Measurements from ENCODE around the gene RNF150.

RNF150 gene

DNA sequence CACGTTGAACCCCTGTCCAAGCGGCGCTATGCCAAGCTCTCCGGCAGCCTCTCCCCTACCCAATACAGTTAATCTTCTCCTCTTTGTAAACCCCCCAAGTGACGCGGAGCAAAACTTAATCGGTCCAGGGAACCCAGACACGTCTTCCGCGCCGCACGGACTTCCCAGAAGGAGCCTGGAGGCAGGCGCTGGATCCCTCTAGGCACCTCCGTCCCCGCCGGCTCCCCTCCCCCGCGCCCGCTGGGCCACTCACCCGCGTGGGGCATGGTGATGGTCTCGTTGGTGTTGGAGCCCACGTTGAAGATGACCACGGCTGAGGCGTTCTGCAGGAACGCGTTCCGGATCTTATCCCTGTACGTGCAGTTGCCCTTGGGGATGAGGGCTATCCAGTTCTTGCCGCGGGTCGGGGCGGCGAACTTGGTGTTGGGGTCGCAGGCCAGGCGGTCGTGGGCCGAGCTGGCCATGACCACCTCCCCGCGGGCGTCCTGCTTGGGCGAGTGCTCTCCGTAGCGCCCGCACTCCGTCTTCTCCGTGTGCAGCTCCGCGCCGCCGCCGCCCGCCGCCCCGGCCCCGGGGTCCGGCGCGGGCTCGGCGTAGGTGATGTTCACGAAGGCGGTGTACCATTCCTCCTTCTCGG, 1.1 kb downstream of the RNF150 start:
- Histone ChIP-seq H3K36me3 (ENCODE audit: control insufficient read depth in 2 of 2, insufficient read depth in 2 of 2, low read length in 2 of 2) (no peaks in the 10 kb centered on the region), H3K4me1 (ENCODE audit: control insufficient read depth in 2 of 2, insufficient read depth in 2 of 2, low read length in 2 of 2) (no peaks in the 10 kb centered on the region), H3K4me3 (ENCODE audit: low read length in 2 of 2) (peak overlapping the region; percentile 62 to 67), H3K27ac (ENCODE audit: low read depth in 2 of 2, low read length in 2 of 2) (peak overlapping the region in 1 of 2 donors; percentile 24), H3K9me3 (ENCODE audit: control insufficient read depth in 2 of 2, low read length in 2 of 2) (no peaks in the 10 kb centered on the region), H3K9ac (ENCODE audit: low read depth in 1 of 2, low read length in 2 of 2) (peak overlapping the region in 1 of 2 donors; percentile 43), H3K27me3 (ENCODE audit: control insufficient read depth in 2 of 2, insufficient read depth in 2 of 2, low read length in 2 of 2) (peaks cover 8 to 24% of the 10 kb centered on the region in 2 donors)

DNA sequence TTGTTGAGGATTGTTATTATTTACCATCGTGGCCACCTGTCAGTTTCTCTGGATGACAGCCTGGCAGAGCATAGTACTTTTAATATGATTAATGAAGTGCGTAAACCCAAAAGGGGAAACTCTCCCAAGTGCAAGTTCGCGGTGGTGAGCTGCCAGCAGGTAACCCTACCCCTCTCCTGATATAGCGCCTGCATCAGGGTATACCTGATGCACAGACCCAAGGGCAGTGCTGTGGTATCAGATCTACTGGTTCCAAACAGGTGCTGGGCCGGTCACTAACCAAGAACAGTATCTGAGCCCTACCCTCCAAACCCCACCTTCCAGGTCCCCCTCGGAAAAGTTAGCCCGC, 1.6 kb downstream of the RNF150 start:
- Histone ChIP-seq H3K36me3 (ENCODE audit: control insufficient read depth in 2 of 2, insufficient read depth in 2 of 2, low read length in 2 of 2) (no peaks in the 10 kb centered on the region), H3K9ac (ENCODE audit: low read depth in 1 of 2, low read length in 2 of 2) (no peak overlapping the region), H3K27me3 (ENCODE audit: control insufficient read depth in 2 of 2, insufficient read depth in 2 of 2, low read length in 2 of 2) (peaks cover 8 to 24% of the 10 kb centered on the region in 2 donors), H3K4me1 (ENCODE audit: control insufficient read depth in 2 of 2, insufficient read depth in 2 of 2, low read length in 2 of 2) (no peaks in the 10 kb centered on the region), H3K4me3 (ENCODE audit: low read length in 2 of 2) (peak overlapping the region; percentile 62 to 67), H3K27ac (ENCODE audit: low read depth in 2 of 2, low read length in 2 of 2) (no peak overlapping the region), H3K9me3 (ENCODE audit: control insufficient read depth in 2 of 2, low read length in 2 of 2) (no peaks in the 10 kb centered on the region)

DNA sequence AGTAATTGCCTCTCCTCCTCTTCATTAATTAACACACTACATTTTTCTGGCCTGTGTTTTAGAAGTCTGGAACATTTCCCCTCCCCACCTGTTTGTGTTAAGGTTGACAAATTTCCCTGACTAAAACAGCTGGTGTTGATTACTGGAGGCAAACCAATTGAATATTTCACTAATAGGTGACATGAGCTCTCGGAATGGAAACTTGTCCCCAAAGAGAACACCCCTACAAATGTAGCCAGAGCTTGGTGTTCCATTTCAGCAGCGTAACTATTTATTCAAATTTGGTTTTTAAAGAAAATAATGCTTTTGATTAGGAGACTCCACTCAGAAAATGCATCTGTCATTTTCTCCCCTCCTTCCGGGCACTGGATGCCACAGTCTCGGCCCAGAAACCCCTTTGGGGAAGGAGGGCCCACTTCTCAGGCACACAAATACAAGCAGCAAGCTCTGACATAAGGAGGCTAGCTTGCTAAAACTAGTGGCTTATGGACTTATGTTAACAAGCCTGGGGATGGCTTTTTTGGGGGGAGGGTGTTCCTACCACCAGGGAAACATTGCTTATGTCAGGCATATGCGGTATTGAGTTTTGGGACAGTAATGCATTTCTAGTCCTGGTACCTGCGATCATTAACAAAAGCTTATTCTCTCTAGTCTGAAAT, 2.2 kb downstream of the RNF150 start:
- Histone ChIP-seq H3K27me3 (ENCODE audit: control insufficient read depth in 2 of 2, insufficient read depth in 2 of 2, low read length in 2 of 2) (peaks cover 8 to 24% of the 10 kb centered on the region in 2 donors), H3K4me3 (ENCODE audit: low read length in 2 of 2) (peak overlapping the region in 1 of 2 donors; percentile 67), H3K9ac (ENCODE audit: low read depth in 1 of 2, low read length in 2 of 2) (no peak overlapping the region), H3K9me3 (ENCODE audit: control insufficient read depth in 2 of 2, low read length in 2 of 2) (no peaks in the 10 kb centered on the region), H3K36me3 (ENCODE audit: control insufficient read depth in 2 of 2, insufficient read depth in 2 of 2, low read length in 2 of 2) (no peaks in the 10 kb centered on the region), H3K4me1 (ENCODE audit: control insufficient read depth in 2 of 2, insufficient read depth in 2 of 2, low read length in 2 of 2) (no peaks in the 10 kb centered on the region), H3K27ac (ENCODE audit: low read depth in 2 of 2, low read length in 2 of 2) (no peak overlapping the region)

DNA sequence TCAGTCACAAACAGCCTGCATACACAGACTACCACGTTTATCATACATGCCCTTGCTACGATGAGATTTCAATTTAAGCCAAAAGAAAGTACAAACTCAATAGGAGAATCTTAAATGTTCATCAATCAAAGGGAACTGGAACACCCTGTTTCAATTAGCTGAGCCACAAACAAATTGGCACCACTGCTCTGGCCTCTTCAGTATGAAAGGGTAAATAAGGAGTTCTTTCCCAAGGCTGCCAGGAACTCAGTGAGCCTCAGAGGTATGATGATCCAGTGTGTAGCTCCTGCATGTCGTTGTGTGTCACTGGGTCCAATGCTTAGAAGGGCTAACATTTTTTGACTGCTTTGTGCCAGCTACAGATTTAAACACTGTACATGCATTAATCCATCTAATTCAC, 5.4 kb downstream of the RNF150 start:
- H3K4me3 ChIP-seq (ENCODE audit: low read length in 2 of 2) = no peak overlapping the region
- no peaks in the 10 kb centered on the region for H3K36me3 ChIP-seq (ENCODE audit: control insufficient read depth in 2 of 2, insufficient read depth in 2 of 2, low read length in 2 of 2)
- H3K27me3 ChIP-seq (ENCODE audit: control insufficient read depth in 2 of 2, insufficient read depth in 2 of 2, low read length in 2 of 2) = peaks cover 0 to 6% of the 10 kb centered on the region in 2 donors
- no peak overlapping the region for H3K27ac ChIP-seq (ENCODE audit: low read depth in 2 of 2, low read length in 2 of 2)
- no peaks in the 10 kb centered on the region for H3K9me3 ChIP-seq (ENCODE audit: control insufficient read depth in 2 of 2, low read length in 2 of 2)
- H3K9ac ChIP-seq (ENCODE audit: low read depth in 1 of 2, low read length in 2 of 2) = no peak overlapping the region
- H3K4me1 ChIP-seq (ENCODE audit: control insufficient read depth in 2 of 2, insufficient read depth in 2 of 2, low read length in 2 of 2) = no peaks in the 10 kb centered on the region

DNA sequence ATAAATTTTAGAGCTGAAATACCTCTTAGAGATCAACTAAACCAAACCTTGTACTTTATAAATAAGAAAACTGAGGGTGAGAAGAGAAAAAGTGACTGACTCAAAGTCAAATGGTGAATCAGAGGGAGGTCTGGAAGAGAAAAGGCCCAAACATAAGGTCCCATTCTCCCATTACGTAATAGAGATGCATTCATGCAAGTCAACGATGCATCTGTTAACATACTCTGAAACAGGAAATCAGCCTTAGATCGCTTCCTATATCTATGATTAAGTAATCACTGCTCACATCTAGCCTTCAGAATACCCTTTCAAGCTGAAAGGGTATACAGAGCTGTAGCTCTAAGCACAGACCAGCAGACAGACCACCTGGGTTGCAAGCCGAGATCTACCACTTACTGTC, 6.5 kb downstream of the RNF150 start:
- Histone ChIP-seq H3K36me3 (ENCODE audit: control insufficient read depth in 2 of 2, insufficient read depth in 2 of 2, low read length in 2 of 2) (no peaks in the 10 kb centered on the region), H3K27ac (ENCODE audit: low read depth in 2 of 2, low read length in 2 of 2) (no peak overlapping the region), H3K9me3 (ENCODE audit: control insufficient read depth in 2 of 2, low read length in 2 of 2) (no peaks in the 10 kb centered on the region), H3K4me3 (ENCODE audit: low read length in 2 of 2) (no peak overlapping the region), H3K27me3 (ENCODE audit: control insufficient read depth in 2 of 2, insufficient read depth in 2 of 2, low read length in 2 of 2) (peaks cover 0 to 2% of the 10 kb centered on the region in 2 donors), H3K9ac (ENCODE audit: low read depth in 1 of 2, low read length in 2 of 2) (no peak overlapping the region), H3K4me1 (ENCODE audit: control insufficient read depth in 2 of 2, insufficient read depth in 2 of 2, low read length in 2 of 2) (no peaks in the 10 kb centered on the region)

DNA sequence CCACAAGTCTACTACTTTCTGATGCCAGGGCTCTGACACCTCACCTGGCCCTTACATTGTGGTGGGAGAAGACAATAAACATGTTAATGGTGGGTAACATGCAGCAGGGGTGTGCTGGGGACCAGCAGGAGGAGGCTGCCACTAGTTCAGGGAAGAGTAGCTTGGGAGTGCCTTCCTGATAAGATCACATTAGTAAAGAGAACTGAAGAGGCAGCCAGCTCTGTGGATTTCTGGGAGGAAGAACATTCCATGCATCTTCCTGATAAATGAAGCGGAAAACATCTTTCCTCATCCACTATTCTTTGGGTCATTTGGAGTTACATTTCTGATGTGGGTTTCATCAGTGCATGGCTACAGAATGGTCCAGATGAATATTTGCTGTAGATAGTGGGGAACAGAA, 9.0 kb downstream of the RNF150 start:
- no peaks in the 10 kb centered on the region for H3K36me3 ChIP-seq (ENCODE audit: control insufficient read depth in 2 of 2, insufficient read depth in 2 of 2, low read length in 2 of 2)
- no peak overlapping the region for H3K9ac ChIP-seq (ENCODE audit: low read depth in 1 of 2, low read length in 2 of 2)
- no peaks in the 10 kb centered on the region for H3K27me3 ChIP-seq (ENCODE audit: control insufficient read depth in 2 of 2, insufficient read depth in 2 of 2, low read length in 2 of 2)
- H3K9me3 ChIP-seq (ENCODE audit: control insufficient read depth in 2 of 2, low read length in 2 of 2) = no peaks in the 10 kb centered on the region
- no peaks in the 10 kb centered on the region for H3K4me1 ChIP-seq (ENCODE audit: control insufficient read depth in 2 of 2, insufficient read depth in 2 of 2, low read length in 2 of 2)
- no peak overlapping the region for H3K27ac ChIP-seq (ENCODE audit: low read depth in 2 of 2, low read length in 2 of 2)
- no peak overlapping the region for H3K4me3 ChIP-seq (ENCODE audit: low read length in 2 of 2)

DNA sequence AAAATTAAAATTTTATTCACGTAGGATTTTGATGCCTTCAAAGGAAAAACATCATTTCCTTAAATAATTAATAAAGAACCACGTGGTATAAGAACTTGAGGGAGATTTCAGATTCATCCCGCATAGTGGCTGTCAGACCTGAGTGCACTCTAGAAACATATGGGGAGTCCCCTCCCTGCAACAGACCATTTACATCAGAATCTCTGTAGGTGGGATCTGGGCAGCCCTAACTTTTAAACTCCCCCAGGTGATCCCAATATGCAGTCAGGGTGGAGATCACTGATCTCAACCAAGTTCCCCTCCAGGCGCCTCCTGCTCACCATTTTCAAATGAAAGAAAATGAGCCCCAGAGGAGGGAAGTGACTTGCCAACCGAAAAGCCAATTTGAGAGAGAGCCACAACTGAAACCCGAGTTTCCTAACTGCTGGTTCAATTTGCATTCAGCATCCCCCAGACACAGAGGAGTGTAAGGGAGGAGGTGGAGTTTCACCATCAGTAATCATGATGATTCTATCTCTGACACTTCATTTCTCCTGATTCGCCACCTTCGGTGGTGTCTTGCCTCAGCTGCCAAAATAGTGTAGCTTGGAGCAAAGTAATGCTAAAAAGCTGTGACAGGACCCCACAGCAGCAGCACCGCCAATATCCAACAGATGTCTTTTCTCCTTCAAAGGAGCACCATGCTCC, 11.4 kb downstream of the RNF150 start:
- no peaks in the 10 kb centered on the region for H3K9me3 ChIP-seq (ENCODE audit: control insufficient read depth in 2 of 2, low read length in 2 of 2)
- H3K27ac ChIP-seq (ENCODE audit: low read depth in 2 of 2, low read length in 2 of 2) = no peak overlapping the region
- no peaks in the 10 kb centered on the region for H3K36me3 ChIP-seq (ENCODE audit: control insufficient read depth in 2 of 2, insufficient read depth in 2 of 2, low read length in 2 of 2)

DNA sequence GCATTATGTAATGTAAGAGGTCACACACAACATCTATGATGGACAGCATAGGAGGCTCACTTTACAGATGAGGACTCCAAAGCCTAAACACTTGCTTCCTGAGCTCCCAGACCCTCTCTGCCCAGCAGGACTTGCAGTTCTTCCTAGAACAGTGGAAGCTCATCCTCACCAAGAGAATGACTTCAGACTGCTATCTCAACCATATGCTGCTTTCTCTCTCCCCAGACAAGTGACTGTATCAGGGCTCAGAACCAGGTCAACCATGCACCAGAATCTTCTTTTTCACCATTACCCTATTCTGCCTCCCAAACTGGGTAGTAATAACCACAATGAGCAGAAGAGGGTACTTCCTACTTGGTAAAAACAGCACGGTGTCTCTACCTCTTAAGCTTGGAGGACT, 12.2 kb downstream of the RNF150 start:
- H3K9ac ChIP-seq (ENCODE audit: low read depth in 1 of 2, low read length in 2 of 2) = no peak overlapping the region
- H3K27me3 ChIP-seq (ENCODE audit: control insufficient read depth in 2 of 2, insufficient read depth in 2 of 2, low read length in 2 of 2) = no peaks in the 10 kb centered on the region
- no peaks in the 10 kb centered on the region for H3K4me1 ChIP-seq (ENCODE audit: control insufficient read depth in 2 of 2, insufficient read depth in 2 of 2, low read length in 2 of 2)
- no peak overlapping the region for H3K27ac ChIP-seq (ENCODE audit: low read depth in 2 of 2, low read length in 2 of 2)
- no peak overlapping the region for H3K4me3 ChIP-seq (ENCODE audit: low read length in 2 of 2)
- H3K9me3 ChIP-seq (ENCODE audit: control insufficient read depth in 2 of 2, low read length in 2 of 2) = no peaks in the 10 kb centered on the region
- H3K36me3 ChIP-seq (ENCODE audit: control insufficient read depth in 2 of 2, insufficient read depth in 2 of 2, low read length in 2 of 2) = no peaks in the 10 kb centered on the region

More for the DNA sequence above, 11.4 kb downstream of the RNF150 start:
- no peaks in the 10 kb centered on the region for H3K27me3 ChIP-seq (ENCODE audit: control insufficient read depth in 2 of 2, insufficient read depth in 2 of 2, low read length in 2 of 2)
- H3K9ac ChIP-seq (ENCODE audit: low read depth in 1 of 2, low read length in 2 of 2) = no peak overlapping the region
- H3K4me3 ChIP-seq (ENCODE audit: low read length in 2 of 2) = no peak overlapping the region
- no peaks in the 10 kb centered on the region for H3K4me1 ChIP-seq (ENCODE audit: control insufficient read depth in 2 of 2, insufficient read depth in 2 of 2, low read length in 2 of 2)

DNA sequence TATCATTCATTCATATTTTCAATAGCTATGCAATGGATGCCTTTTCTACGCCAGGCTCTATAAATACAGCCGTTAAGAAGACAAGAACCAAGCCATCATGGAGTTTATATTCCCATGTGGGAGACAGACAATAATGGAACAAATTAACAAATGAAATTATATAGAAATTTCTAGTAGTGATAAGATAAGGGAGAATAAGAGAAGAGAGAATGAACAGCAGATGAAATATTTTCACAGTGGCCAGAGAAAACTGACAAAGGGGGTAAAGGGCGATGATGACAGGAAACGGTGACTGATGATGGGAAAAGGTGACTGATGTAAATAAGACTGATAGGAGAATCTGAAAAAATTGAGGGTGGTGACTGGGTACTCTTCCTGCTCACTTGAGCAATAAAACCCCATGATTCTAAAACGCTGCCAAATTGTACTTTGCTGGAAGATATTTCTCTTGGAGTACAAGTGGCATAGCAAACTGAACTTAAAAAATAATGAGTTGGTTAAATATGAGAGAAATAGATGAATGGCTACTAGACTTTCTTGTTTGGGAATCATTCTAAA, 13.2 kb downstream of the RNF150 start:
- H3K27me3 ChIP-seq (ENCODE audit: control insufficient read depth in 2 of 2, insufficient read depth in 2 of 2, low read length in 2 of 2) = no peaks in the 10 kb centered on the region
- H3K36me3 ChIP-seq (ENCODE audit: control insufficient read depth in 2 of 2, insufficient read depth in 2 of 2, low read length in 2 of 2) = no peaks in the 10 kb centered on the region
- no peaks in the 10 kb centered on the region for H3K9me3 ChIP-seq (ENCODE audit: control insufficient read depth in 2 of 2, low read length in 2 of 2)
- no peaks in the 10 kb centered on the region for H3K4me1 ChIP-seq (ENCODE audit: control insufficient read depth in 2 of 2, insufficient read depth in 2 of 2, low read length in 2 of 2)
- H3K27ac ChIP-seq (ENCODE audit: low read depth in 2 of 2, low read length in 2 of 2) = no peak overlapping the region
- H3K9ac ChIP-seq (ENCODE audit: low read depth in 1 of 2, low read length in 2 of 2) = no peak overlapping the region
- H3K4me3 ChIP-seq (ENCODE audit: low read length in 2 of 2) = no peak overlapping the region

DNA sequence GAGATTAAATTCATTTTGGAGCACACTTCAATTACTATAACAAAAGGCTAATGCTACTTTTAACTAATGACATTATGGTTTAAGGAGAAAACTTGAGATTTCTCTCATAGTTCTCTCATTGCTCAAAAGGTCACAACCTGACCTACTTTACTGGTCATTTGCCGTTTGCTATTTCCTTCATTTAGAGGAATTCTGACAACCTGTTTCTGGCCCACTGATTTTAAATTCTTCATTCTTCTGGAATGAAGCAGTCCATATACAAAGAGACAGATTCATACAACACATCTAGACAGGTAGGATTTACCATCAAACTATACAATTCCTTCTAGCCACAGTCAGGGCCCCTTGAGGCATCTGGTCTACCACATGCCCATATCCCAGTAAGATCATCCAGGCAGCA, 14.2 kb downstream of the RNF150 start:
- H3K27me3 ChIP-seq (ENCODE audit: control insufficient read depth in 2 of 2, insufficient read depth in 2 of 2, low read length in 2 of 2) = no peaks in the 10 kb centered on the region
- no peaks in the 10 kb centered on the region for H3K9me3 ChIP-seq (ENCODE audit: control insufficient read depth in 2 of 2, low read length in 2 of 2)
- no peak overlapping the region for H3K27ac ChIP-seq (ENCODE audit: low read depth in 2 of 2, low read length in 2 of 2)
- H3K4me1 ChIP-seq (ENCODE audit: control insufficient read depth in 2 of 2, insufficient read depth in 2 of 2, low read length in 2 of 2) = no peaks in the 10 kb centered on the region
- H3K36me3 ChIP-seq (ENCODE audit: control insufficient read depth in 2 of 2, insufficient read depth in 2 of 2, low read length in 2 of 2) = no peaks in the 10 kb centered on the region
- H3K9ac ChIP-seq (ENCODE audit: low read depth in 1 of 2, low read length in 2 of 2) = no peak overlapping the region
- H3K4me3 ChIP-seq (ENCODE audit: low read length in 2 of 2) = no peak overlapping the region

All from mucosa of rectum (tissue), 2 donors.